DMS 273 (cell line): ENCODE results near the gene FOSL1.
"Not testable (repeated sequence)": the region's sequence is repeated elsewhere in the genome, so short reads cannot be mapped to it uniquely, and the experiment has no call there.

ENCODE experiments used
- DNase-seq: peaks from one replicate; lab custom pipeline; 2025; ENCODE audit not compliant: unreplicated experiment; lab: John Stamatoyannopoulos, UW

FOSL1 gene

GRCh38 chr11:65854161-65854592 is 46.0 kb downstream of the FOSL1 start:
- no peak for DNase-seq

DNA sequence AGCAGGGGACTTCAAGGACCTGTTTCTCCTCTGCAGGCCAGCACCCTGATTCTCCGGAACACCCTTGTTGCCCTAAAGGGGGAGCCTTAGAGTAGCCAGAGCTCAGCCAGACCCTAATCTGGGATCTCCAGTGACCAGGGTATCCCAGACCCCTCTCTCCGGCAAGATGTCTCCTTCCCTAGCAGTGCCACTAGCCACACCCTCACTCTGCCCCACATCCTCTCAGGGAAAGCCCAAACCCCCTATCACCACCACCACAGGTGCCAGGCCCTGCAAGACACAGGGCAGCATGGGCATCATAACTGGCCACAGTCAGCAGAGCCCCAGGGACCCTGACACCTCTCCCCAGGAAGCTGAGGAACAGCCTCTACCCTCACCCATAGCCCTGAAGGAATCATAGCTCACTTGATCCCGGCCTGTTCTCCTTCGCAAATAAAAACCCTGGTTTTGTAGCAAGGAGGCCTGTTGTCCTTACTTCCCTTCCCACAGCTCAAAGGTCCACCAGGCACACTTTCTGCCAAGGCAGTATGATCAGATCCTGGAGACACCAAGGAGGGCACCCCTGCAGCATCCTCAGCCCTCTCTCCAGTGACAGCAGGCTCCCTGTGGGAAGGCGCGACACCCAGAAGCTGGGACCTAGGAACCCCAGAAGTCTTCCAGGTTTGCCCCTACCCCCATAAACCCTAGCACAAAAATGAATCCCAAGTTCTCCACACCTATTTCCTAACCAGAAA is 46.8 kb downstream of the FOSL1 start:
- DNase-seq: peak; percentile 42

- peak; percentile 42 for DNase-seq
These were observed 47.5 kb downstream of the FOSL1 start for GRCh38 chr11:65852508-65853245.

GRCh38 chr11:65851811-65852507 is 48.2 kb downstream of the FOSL1 start:
- DNase-seq: no peak

GRCh38 chr11:65851083-65851579 is 49.1 kb downstream of the FOSL1 start:
- peak; percentile 58 for DNase-seq

DNA sequence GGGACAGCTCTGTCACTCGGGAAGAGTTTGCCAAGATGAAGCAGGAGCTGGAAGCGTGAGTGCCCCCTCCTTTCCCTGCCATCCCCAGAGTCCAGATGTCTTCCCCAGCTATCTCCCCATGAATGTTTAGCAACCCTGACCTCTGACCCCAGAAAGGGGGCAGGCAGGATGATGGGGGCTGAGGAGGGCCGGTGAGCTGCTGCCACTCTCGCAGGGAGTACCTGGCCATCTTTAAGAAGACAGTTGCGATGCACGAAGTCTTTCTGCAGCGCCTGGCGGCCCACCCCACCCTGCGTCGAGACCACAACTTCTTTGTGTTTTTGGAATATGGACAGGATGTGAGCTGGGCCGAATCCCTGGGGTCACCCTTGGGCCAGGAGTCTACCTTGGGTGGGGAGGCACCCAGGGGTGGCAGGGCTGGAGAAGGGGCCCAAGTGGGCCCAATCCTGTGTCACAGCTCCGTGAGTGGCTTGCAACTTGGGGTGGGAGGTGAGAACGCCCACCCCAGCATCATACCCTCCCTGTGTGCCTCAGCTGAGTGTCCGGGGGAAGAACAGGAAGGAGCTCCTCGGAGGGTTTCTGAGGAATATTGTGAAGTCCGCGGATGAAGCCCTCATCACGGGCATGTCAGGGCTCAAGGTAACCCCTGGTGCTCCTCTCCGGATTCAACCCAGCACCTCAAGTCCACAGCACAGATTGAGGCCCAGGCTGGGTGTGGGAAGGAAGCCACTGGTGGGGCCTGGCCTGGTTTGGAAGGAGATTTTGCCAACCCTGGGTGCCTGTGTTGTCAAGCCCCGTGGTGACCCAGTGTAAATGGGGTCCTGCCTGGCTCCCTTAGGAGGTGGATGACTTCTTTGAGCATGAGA is 49.7 kb downstream of the FOSL1 start:
- DNase-seq: peak; percentile 33

GRCh38 chr11:65849771-65850216 is 50.4 kb downstream of the FOSL1 start:
- DNase-seq: no peak

- no peak for DNase-seq
These were observed 50.8 kb downstream of the FOSL1 start for GRCh38 chr11:65849366-65849765.

DNA sequence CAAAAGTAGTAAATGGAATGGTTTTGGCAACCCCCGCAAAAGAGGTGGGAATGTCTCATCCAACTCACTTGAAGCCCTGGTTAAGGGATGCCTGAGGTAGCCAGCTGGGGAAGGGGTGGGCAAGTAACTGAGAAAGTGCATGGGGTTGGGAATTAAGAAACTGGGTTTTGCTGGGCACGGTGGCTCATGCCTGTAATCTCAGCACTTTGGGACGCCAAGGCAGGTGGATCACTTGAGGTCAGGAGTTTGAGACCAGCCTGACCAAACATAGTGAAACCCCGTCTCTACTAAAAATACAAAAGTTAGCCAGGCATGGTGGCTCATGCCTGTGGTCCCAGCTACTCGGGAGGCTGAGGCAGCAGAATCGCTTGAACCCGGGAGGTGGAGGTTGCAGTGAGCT is 51.5 kb downstream of the FOSL1 start:
- not testable (repeated sequence) for DNase-seq

- no peak for DNase-seq
These were observed 52.4 kb downstream of the FOSL1 start for GRCh38 chr11:65847746-65848145.

- DNase-seq: no peak
These were observed 55.8 kb downstream of the FOSL1 start for GRCh38 chr11:65844231-65844872.

- no peak for DNase-seq
These were observed 56.4 kb downstream of the FOSL1 start for GRCh38 chr11:65843811-65844210.

- no peak for DNase-seq
These were observed 58.0 kb downstream of the FOSL1 start for GRCh38 chr11:65842144-65842543.
